ENCODE measurements around the gene FAM180A.

- TF ChIP-seq, protein P1, sequence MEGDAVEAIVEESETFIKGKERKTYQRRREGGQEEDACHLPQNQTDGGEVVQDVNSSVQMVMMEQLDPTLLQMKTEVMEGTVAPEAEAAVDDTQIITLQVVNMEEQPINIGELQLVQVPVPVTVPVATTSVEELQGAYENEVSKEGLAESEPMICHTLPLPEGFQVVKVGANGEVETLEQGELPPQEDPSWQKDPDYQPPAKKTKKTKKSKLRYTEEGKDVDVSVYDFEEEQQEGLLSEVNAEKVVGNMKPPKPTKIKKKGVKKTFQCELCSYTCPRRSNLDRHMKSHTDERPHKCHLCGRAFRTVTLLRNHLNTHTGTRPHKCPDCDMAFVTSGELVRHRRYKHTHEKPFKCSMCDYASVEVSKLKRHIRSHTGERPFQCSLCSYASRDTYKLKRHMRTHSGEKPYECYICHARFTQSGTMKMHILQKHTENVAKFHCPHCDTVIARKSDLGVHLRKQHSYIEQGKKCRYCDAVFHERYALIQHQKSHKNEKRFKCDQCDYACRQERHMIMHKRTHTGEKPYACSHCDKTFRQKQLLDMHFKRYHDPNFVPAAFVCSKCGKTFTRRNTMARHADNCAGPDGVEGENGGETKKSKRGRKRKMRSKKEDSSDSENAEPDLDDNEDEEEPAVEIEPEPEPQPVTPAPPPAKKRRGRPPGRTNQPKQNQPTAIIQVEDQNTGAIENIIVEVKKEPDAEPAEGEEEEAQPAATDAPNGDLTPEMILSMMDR (IDR thresholded peaks at IDR 0.05 in 2 of 3, conservative IDR thresholded peaks at IDR 0.05 in 1 of 3; ENCODE audit: insufficient read depth in 2 of 3, low read depth in 1 of 3, low read length in 3 of 3), result no peak
- TF ChIP-seq SIN3B (IDR thresholded peaks at IDR 0.05; ENCODE audit: low read depth) (no peak), TOE1 (IDR thresholded peaks at IDR 0.05; ENCODE audit: borderline replicate concordance) (no peak), TOE1 (CRISPR knock-in tag; IDR thresholded peaks at IDR 0.05; ENCODE audit: borderline replicate concordance, low read depth) (no peak), U2AF2 (optimal IDR thresholded peaks at IDR 0.05; ENCODE audit: low read depth, low read length) (no peak), RAD21 (CRISPR knock-in tag; conservative IDR thresholded peaks at IDR 0.05 in 1 of 2, IDR thresholded peaks at IDR 0.05 in 1 of 2) (no peak), PTBP1 (IDR thresholded peaks at IDR 0.05; ENCODE audit: low read depth, low read length) (no peak), FOXP1 (CRISPR knock-in tag; IDR thresholded peaks at IDR 0.05) (no peak), SIRT6 (IDR thresholded peaks at IDR 0.05; ENCODE audit: low read depth, low read length) (no peak)
Observed at GRCh38 chr7:135712796-135713195, 35.8 kb downstream of the FAM180A start.

Measured in K562 (cell line).